GM12872 (cell line): ENCODE measurements around the gene MED29.

Experiments
- CTCF ChIP-seq: IDR thresholded peaks from 3 replicates; pipeline ENCODE4 v1.5.1; 2011; ENCODE audit warnings: low read depth, mild to moderate bottlenecking, low read length, moderate library complexity; ENCODE audit not compliant: insufficient read depth

MED29 gene

DNA sequence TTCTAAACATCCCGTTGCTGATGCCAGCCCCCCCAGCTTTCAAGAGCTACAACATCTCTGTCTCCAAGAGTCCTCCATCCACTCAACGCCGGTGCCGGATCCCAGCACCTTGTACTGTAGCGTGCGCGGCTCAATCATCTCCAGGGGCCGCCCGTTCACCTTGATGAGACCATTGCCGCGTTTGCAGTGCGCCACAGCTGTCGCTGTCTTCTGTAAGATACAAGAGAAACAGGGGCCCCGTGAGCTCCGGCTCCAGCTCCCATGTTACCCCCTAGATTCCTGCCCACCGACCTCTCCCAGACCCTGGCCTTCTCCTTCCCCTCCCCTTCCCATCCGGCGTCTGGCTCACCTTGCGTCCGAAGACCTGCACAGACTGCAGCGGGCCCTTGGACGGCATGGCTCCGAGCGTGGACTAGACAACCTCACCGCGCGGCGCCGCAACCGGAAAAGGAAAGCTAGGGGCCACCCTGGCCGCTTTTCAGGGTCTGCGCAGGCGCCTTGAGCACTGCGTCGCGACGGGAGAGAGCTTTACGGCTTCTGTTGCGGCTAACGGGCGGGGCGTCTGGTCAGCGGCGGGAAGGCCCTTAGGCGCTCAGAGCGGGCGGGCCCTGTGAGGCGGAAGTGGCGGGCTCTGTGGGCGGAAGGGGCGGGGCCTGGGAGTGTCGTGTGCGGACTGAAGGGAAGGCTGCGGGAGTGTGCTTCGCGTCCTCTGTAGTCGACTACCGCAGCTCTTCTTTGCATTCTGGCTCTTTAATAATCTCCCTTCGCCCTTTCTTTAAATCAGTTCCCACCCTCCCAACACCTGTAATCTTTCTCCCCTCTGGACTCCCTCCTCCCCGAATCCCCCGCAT is 44.5 kb downstream of the MED29 start, which contains the start of gene RPS16:
Gene RPS16 (minus strand): TSS at position 451 of the 851 bp plus-strand sequence. CDS start 54 bp downstream, at position 397.
- TF ChIP-seq CTCF, result no peak

GRCh38 chr19:39436350-39436716 is 45.2 kb downstream of the MED29 start:
- TF ChIP-seq CTCF, result no peak

GRCh38 chr19:39438270-39438934 is 47.2 kb downstream of the MED29 start:
- TF ChIP-seq CTCF, result no peak

- no peak for TF ChIP-seq CTCF
These were observed 53.5 kb downstream of the MED29 start for GRCh38 chr19:39444598-39445195.

DNA sequence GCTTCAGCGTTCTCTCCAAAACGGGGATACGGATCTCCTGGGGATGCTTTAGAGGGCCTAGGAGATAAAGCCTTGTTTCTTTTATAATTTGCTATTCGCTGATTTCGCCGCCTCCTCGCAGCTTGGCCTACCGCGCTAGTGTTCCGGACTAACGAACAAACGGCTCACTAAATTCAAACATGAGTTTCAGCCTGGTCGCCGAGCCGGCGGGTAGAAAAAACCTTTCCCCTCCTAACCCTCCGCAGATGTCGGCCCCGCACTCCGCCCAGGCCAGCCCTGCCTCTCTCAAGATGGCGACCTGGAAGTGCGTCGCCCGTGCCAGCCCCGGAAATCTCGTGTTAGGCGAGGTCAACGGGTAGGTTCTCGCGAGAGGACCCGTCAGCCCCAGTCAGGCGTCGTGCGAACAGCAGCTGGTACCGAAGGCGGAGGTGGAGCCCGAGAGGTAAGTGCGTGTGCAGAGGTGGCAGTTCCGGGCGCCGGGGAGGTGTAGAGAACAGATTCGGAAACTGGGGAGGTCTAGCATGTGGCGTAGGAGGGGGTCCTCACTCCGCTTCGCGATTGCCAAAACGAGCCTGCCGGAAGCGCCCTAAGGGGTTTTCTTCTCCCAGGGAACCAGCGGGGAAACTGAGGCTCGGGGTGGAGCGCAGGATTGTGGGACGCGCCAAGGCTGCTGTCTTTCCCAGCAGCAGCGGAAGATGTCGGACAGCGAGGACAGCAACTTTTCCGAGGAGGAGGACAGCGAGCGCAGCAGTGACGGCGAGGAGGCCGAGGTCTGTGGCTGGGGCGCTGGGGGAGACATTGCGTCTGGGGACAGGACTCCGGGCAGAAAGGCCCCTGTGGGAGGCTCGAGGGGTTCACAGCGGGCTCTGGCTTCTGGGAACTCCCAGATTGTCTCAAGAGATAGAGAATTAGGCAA is 54.3 kb downstream of the MED29 start, which contains the start of gene SUPT5H:
Gene SUPT5H (plus strand): TSS at position 387 of the 916 bp plus-strand sequence. CDS start 309 bp downstream, at position 696.
- TF ChIP-seq CTCF, result no peak

- TF ChIP-seq CTCF, result no peak
These were observed 55.3 kb downstream of the MED29 start for GRCh38 chr19:39446365-39447084.
